Measurements from ENCODE around the gene CAT. TPM values are rescaled to one million over a fixed set of nuclear protein-coding genes. Genes with fewer than 3 reads are reported as not detected.

The CAT gene
- total and polyA plus RNA-seq, 10 donors, result 55.2 to 149 (median 110) TPM

GRCh38 chr11:34490304-34490703, 51.6 kb downstream of the CAT start:
- peaks cover 0 to 6% (median 0%) of the 10 kb centered on the region in 6 donors for H3K4me1 ChIP-seq
- no peaks in the 10 kb centered on the region for H3K36me3 ChIP-seq
- intact Hi-C loops (cut with DNase I; ENCODE audit: low total_unique reads), result no loop called here
- DNase-seq, result no peak
- 77 to 94% (median 85%) methylated on average over 2 of the region's 2 CpGs for WGBS, 5 donors
- no peak overlapping the region for H3K4me3 ChIP-seq
- H3K27me3 ChIP-seq (replicated peaks in 1 of 7), result peaks cover 0 to 5% (median 0%) of the 10 kb centered on the region in 7 donors
- no peak overlapping the region for H3K27ac ChIP-seq
- H3K9me3 ChIP-seq, result no peaks in the 10 kb centered on the region
- TF ChIP-seq POLR2A (IDR thresholded peaks at IDR 0.05) (no peak), CTCF (IDR thresholded peaks at IDR 0.05 in 8 of 11, conservative IDR thresholded peaks at IDR 0.05 in 3 of 11) (no peak)

- Histone ChIP-seq H3K27ac (no peak overlapping the region), H3K4me3 (no peak overlapping the region), H3K27me3 (replicated peaks in 1 of 7) (peaks cover 0 to 14% (median 0%) of the 10 kb centered on the region in 7 donors), H3K9me3 (no peaks in the 10 kb centered on the region), H3K36me3 (no peaks in the 10 kb centered on the region), H3K4me1 (peaks cover 0 to 6% (median 0%) of the 10 kb centered on the region in 6 donors)
- intact Hi-C loops (cut with DNase I; ENCODE audit: low total_unique reads), result no loop called here
- WGBS, 5 donors, result 41 to 52% (median 50%) methylated on average over 8 of the region's 8 CpGs
- no peak for DNase-seq
- TF ChIP-seq POLR2AphosphoS5 (IDR thresholded peaks at IDR 0.05) (no peak), CTCF (IDR thresholded peaks at IDR 0.05 in 8 of 11, conservative IDR thresholded peaks at IDR 0.05 in 3 of 11) (peak; percentile 25 to 76 (median 67))
Measured at GRCh38 chr11:34492806-34493414, 54.2 kb downstream of the CAT start.

- intact Hi-C loops (cut with DNase I; ENCODE audit: low total_unique reads), result no loop called here
- H3K27ac ChIP-seq, result no peak overlapping the region
- H3K4me3 ChIP-seq, result no peak overlapping the region
- H3K4me1 ChIP-seq, result peaks cover 0 to 6% (median 0%) of the 10 kb centered on the region in 6 donors
- 77 to 85% (median 80%) methylated on average over 8 of the region's 8 CpGs for WGBS, 5 donors
- no peak for TF ChIP-seq CTCF (IDR thresholded peaks at IDR 0.05 in 8 of 11, conservative IDR thresholded peaks at IDR 0.05 in 3 of 11)
- no peak for TF ChIP-seq POLR2A (IDR thresholded peaks at IDR 0.05)
- TF ChIP-seq POLR2AphosphoS5 (IDR thresholded peaks at IDR 0.05), result no peak
- H3K9me3 ChIP-seq, result no peaks in the 10 kb centered on the region
- no peaks in the 10 kb centered on the region for H3K36me3 ChIP-seq
- DNase-seq, result no peak
- H3K27me3 ChIP-seq (replicated peaks in 1 of 7), result peaks cover 0 to 14% (median 0%) of the 10 kb centered on the region in 7 donors
Measured at GRCh38 chr11:34493468-34493867, 54.7 kb downstream of the CAT start.

- no peak for DNase-seq
- no peaks in the 10 kb centered on the region for H3K36me3 ChIP-seq
- no peaks in the 10 kb centered on the region for H3K9me3 ChIP-seq
- WGBS, 5 donors, result 66 to 86% (median 73%) methylated on average over 4 of the region's 4 CpGs
- peaks cover 0 to 14% (median 0%) of the 10 kb centered on the region in 7 donors for H3K27me3 ChIP-seq (replicated peaks in 1 of 7)
- intact Hi-C loops (cut with DNase I; ENCODE audit: low total_unique reads), result no loop called here
- no peak overlapping the region for H3K27ac ChIP-seq
- H3K4me3 ChIP-seq, result no peak overlapping the region
- TF ChIP-seq POLR2AphosphoS5 (IDR thresholded peaks at IDR 0.05), result no peak
- TF ChIP-seq POLR2A (IDR thresholded peaks at IDR 0.05), result no peak
- no peak for TF ChIP-seq CTCF (IDR thresholded peaks at IDR 0.05 in 8 of 11, conservative IDR thresholded peaks at IDR 0.05 in 3 of 11)
- peaks cover 0 to 6% (median 0%) of the 10 kb centered on the region in 6 donors for H3K4me1 ChIP-seq
Measured at GRCh38 chr11:34493926-34494595, 55.3 kb downstream of the CAT start.
